Transverse colon (tissue), 4 donors: ENCODE results near the gene SENP7. TPM values are rescaled to one million over a fixed set of nuclear protein-coding genes. Genes with fewer than 3 reads are reported as not detected.

Experiments
- DNase-seq: peaks from one replicate; pipeline ENCODE4 v3.0.0-alpha.2; 2019
- H3K27ac ChIP-seq, 4 donors: fragments of 200-600 bp; sonication (generic); 2 replicates each; pipeline ENCODE4 v1.5.1; 2016 to 2018; ENCODE audit warnings: inconsistent platforms in 4 of 4
- H3K27me3 ChIP-seq: fragments of 200-600 bp; sonication (generic); 2 replicates; pipeline ENCODE4 v1.5.1; 2017; ENCODE audit warnings: inconsistent platforms
- H3K36me3 ChIP-seq, 4 donors: fragments of 200-600 bp; sonication (generic); 2 replicates each; pipeline ENCODE4 v1.5.1; 2017 to 2019; ENCODE audit warnings: inconsistent platforms in 4 of 4
- H3K4me1 ChIP-seq, 4 donors: fragments of 200-600 bp; sonication (generic); 2 replicates each; pipeline ENCODE4 v1.5.1; 2017 to 2020; ENCODE audit warnings: inconsistent platforms in 4 of 4
- H3K4me3 ChIP-seq, 4 donors: fragments of 200-600 bp; sonication (generic); 1 replicate in 1 of 4; 2 replicates in 3 of 4; pipeline versions ENCODE4 v1.5.1 to v1.6.1; 2017 to 2019; ENCODE audit warnings: inconsistent platforms in 4 of 4
- H3K9me3 ChIP-seq, 2 donors: fragments of 200-600 bp; sonication (generic); 2 replicates each; pipeline ENCODE4 v1.5.1; 2017 to 2019; ENCODE audit warnings: inconsistent platforms in 2 of 2
- EP300 ChIP-seq: sonication (generic); formaldehyde crosslinking; IDR thresholded peaks from one replicate; pipeline ENCODE4 v1.6.1; 2017; ENCODE audit warnings: antibody characterized with exemption, low read depth
- POLR2A ChIP-seq: fragments of 450-650 bp; IDR thresholded peaks from one replicate; pipeline ENCODE4 v1.6.1; 2016; ENCODE audit warnings: antibody characterized with exemption, mild to moderate bottlenecking, moderate library complexity
- POLR2AphosphoS5 ChIP-seq, 3 donors: sonication (generic); formaldehyde crosslinking; IDR thresholded peaks; one replicate each; pipeline ENCODE4 v1.6.1; 2016; ENCODE audit warnings: antibody characterized with exemption in 3 of 3
- WGBS, 2 donors: methylation state at CpG; one replicate each; pipeline ENCODE4 v1.1.5; 2018; ENCODE audit warnings: low coverage in 1 of 2; 5-methylcytosine and 5-hydroxymethylcytosine counted together
- in situ Hi-C, 4 donors: fragments of 200-750 bp; cut with MboI; loops; one replicate each; pipeline versions ENCODE4 v1.15.0 to v1.15.1; 2017; ENCODE audit warnings: low sequenced_read_pairs in 3 of 4, low pct_ligation_motif_present in 1 of 4, low pct_unique_long_range_greater_than_20kb in 1 of 4
- intact Hi-C: fragments of 100-400 bp; cut with DNase I; formaldehyde crosslinking; loops from one replicate; pipeline ENCODE4 v1.15.1; 2023; ENCODE audit warnings: low total_unique reads
- total RNA-seq, 4 donors: library from RNA; depleted of rRNA; stranded (reverse); fragments of >200 nt; gene quantifications; one replicate each; pipeline ENCODE4 v1.1.0, GENCODE V29; 2016
- TF ChIP-seq, protein P1 (sequence below), 5 experiments: fragments of 200-600 bp in 3 of 5; fragments of 450-650 bp in 2 of 5; sonication (generic) in 3 of 5; IDR thresholded peaks; 1 replicate in 2 of 5; 2 replicates in 3 of 5; pipeline ENCODE4 v1.5.1; 2016 to 2017; ENCODE audit warnings: antibody characterized with exemption in 5 of 5, inconsistent platforms in 3 of 5, mild to moderate bottlenecking in 2 of 5, moderate library complexity in 1 of 5

SENP7 gene
- total RNA-seq, 4 donors from 2014 or later, result 11.9 to 26.2 (median 20.3) TPM

DNA sequence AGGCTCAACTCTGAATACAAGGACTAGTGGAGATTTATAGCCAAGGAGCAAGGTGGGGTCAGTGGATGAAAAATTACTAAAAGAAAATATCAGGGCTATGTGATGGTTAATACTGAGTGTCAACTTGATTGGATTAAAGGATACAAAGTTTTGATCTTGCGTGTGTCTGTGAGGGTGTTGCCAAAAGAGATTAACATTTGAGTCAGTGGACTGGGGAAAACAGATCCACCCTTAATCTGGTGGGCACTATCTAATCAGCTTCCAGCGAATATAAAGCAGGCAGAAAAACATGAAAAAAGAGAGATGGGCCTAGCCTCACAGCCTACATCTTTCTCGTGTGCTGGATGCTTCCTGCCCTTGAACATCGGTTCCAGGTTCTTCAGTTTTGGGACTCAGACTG is 14.4 kb upstream of the SENP7 start:
- no peak for DNase-seq
- H3K36me3 ChIP-seq, result no peaks in the 10 kb centered on the region
- WGBS, 2 donors, result 86 to 93% methylated on average over 2 to 4 of the region's 4 CpGs
- H3K4me3 ChIP-seq, result no peak overlapping the region
- in situ Hi-C loops, result no loop called here
- intact Hi-C loops, result no loop called here
- H3K27ac ChIP-seq, result no peak overlapping the region
- no peaks in the 10 kb centered on the region for H3K4me1 ChIP-seq
- no peaks in the 10 kb centered on the region for H3K9me3 ChIP-seq
- TF ChIP-seq POLR2A (no peak), POLR2AphosphoS5 (IDR thresholded peaks at IDR 0.05) (no peak), EP300 (no peak)
- TF ChIP-seq, protein P1, sequence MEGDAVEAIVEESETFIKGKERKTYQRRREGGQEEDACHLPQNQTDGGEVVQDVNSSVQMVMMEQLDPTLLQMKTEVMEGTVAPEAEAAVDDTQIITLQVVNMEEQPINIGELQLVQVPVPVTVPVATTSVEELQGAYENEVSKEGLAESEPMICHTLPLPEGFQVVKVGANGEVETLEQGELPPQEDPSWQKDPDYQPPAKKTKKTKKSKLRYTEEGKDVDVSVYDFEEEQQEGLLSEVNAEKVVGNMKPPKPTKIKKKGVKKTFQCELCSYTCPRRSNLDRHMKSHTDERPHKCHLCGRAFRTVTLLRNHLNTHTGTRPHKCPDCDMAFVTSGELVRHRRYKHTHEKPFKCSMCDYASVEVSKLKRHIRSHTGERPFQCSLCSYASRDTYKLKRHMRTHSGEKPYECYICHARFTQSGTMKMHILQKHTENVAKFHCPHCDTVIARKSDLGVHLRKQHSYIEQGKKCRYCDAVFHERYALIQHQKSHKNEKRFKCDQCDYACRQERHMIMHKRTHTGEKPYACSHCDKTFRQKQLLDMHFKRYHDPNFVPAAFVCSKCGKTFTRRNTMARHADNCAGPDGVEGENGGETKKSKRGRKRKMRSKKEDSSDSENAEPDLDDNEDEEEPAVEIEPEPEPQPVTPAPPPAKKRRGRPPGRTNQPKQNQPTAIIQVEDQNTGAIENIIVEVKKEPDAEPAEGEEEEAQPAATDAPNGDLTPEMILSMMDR (IDR thresholded peaks at IDR 0.05), result no peak
- no peaks in the 10 kb centered on the region for H3K27me3 ChIP-seq

DNA sequence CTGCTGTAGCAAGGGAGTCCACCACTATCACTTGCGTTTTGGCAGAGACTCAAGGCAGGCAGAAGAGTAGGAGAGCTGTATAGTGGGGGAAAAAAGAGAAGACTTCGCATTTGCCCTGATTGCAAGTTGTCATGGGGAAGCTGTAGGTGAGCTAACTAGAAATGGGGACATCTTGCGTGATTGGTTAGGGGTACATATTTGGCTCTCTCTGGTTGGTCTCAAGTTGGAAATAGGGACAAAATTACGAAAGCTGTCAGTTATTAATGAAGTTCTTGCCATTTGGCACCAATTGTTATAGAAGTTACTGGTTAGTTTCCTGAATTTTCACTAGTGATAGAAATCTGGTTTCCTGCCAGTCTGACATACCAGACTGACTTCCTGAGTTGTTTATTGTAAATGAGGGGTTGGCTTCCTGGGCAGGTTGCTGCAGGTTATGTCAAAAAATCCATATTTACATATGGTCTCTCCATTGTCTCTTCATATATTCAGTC is 8.2 kb upstream of the SENP7 start:
- Histone ChIP-seq H3K4me1 (peaks cover 0 to 4% (median 0%) of the 10 kb centered on the region in 4 donors), H3K9me3 (no peaks in the 10 kb centered on the region), H3K27ac (no peak overlapping the region), H3K4me3 (no peak overlapping the region), H3K36me3 (no peaks in the 10 kb centered on the region), H3K27me3 (peaks cover 11% of the 10 kb centered on the region)
- intact Hi-C loops (no loop called here), in situ Hi-C loops (no loop called here)
- TF ChIP-seq EP300, result no peak
- 57 to 81% methylated on average over 3 to 4 of the region's 4 CpGs for WGBS, 2 donors
- DNase-seq, result no peak

DNA sequence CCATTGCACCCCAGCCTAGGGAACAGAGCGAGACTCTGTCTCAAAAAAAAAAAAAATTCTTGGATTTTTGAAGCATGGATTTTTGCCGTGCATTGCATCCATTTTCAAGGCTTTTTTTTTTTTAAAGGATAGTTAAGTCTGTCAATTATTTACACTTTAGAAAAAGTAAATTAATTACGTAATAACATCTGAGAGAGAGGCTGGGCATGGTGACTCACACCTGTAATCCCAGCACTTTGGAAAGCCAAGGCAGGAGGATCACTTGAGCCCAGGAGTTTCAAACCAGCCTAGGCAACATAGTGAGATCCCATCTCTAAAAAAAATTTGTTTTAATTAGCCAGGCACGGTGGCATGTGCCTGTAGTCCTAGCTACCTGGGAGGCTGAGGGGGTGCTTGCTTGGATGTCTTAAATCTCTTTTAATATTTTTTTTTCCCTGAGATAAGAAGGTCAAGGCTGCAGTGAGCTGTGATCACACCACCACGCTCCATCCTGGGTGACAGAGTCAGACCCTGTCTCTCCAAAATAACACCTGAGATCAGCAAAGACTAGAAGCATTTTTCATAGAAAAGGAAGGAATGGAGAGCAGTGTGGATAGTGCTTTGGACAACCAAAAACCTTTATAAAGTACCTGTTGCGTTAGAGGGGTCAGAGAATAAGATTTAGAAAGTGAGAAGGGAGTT is 6.8 kb upstream of the SENP7 start:
- Histone ChIP-seq H3K4me3 (no peak overlapping the region), H3K27ac (no peak overlapping the region), H3K36me3 (no peaks in the 10 kb centered on the region), H3K27me3 (peaks cover 11% of the 10 kb centered on the region), H3K4me1 (peaks cover 0 to 4% (median 0%) of the 10 kb centered on the region in 4 donors), H3K9me3 (no peaks in the 10 kb centered on the region)
- no peak for DNase-seq
- in situ Hi-C loops (no loop called here), intact Hi-C loops (no loop called here)
- TF ChIP-seq POLR2AphosphoS5 (IDR thresholded peaks at IDR 0.05) (no peak), EP300 (no peak), POLR2A (no peak)
- TF ChIP-seq, protein P1 (IDR thresholded peaks at IDR 0.05), result no peak
- 70 to 71% methylated on average over 5 to 6 of the region's 6 CpGs for WGBS, 2 donors

DNA sequence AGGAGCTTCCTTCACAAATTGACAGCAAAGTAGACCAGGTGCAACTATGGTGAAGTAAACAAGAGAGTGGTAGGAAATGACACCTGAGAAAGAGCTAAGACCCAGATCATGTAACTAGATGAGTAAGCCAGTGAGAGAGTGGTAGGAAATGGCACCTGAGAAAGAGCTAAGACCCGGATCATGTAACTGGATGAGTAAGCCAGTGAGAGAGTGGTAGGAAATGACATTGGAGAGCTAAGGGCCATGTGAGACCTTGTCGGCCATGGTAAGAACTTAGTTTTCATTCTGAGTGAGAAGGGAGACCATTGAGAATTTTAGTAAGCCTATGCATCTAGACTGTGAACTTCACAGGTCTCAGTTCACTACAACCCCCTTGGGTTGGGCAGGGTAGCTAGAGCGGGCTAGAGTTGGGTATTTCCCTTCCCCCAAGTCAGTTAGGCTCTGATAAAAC is 5.4 kb upstream of the SENP7 start:
- in situ Hi-C loops, result no loop called here
- Histone ChIP-seq H3K4me1 (peaks cover 0 to 10% (median 3%) of the 10 kb centered on the region in 4 donors), H3K27ac (peak overlapping the region in 1 of 4 donors; percentile 27), H3K27me3 (peaks cover 11% of the 10 kb centered on the region), H3K4me3 (no peak overlapping the region), H3K9me3 (no peaks in the 10 kb centered on the region), H3K36me3 (no peaks in the 10 kb centered on the region)
- no peak for DNase-seq
- TF ChIP-seq EP300 (no peak), POLR2A (no peak), POLR2AphosphoS5 (IDR thresholded peaks at IDR 0.05) (no peak)
- TF ChIP-seq, protein P1 (IDR thresholded peaks at IDR 0.05), result no peak
- WGBS, 2 donors, result 60 to 63% methylated on average over 2 to 3 of the region's 3 CpGs
- intact Hi-C loops, result no loop called here
